GM19397 (cell line): ENCODE results near the gene CLIP4.

Experiments
- ATAC-seq: cut with Tn5 transposase; IDR thresholded peaks from one replicate; pipeline ENCODE4 v1.9.1; 2021; ENCODE audit warnings: mild to moderate bottlenecking, moderate library complexity; ENCODE audit not compliant: unreplicated experiment

Gene CLIP4

DNA sequence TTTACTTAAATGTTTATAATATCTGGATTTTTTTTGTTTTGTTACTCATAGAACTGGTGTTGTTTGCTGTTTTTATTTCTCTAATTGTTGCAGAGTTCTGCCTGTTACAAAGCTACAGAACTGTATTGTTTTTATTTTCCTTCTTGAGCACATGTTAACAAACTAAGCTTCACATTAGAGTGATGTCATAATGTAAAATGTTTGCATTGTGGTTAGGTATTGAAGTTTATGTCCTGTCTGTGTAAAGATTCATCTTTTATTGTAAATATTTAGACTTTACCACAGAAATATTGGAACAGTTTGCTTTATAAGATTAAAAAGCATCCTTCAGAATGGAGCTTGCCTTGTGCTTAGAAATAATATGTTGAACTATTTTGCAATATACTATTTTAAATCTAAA, 67.7 kb downstream of the CLIP4 start:
- no peak for ATAC-seq

DNA sequence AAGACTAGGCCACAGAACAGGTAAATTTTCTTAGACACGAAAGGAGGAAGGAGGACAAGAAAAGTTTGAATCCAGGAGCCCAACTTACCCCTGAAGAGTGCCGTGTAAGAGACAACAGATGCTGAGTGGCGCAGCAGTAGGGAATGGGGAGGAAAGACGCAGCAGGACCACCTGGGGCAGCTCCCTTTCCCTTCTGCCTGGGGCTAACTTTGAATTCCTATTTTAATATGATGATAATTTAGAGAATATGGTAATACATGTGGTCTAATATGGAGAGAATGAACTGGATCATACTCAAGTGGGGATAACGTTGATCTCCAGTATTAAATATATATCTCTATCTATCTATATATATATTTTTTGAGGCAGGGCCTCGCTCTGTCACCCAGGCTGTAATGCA, 69.3 kb downstream of the CLIP4 start:
- ATAC-seq: no peak

DNA sequence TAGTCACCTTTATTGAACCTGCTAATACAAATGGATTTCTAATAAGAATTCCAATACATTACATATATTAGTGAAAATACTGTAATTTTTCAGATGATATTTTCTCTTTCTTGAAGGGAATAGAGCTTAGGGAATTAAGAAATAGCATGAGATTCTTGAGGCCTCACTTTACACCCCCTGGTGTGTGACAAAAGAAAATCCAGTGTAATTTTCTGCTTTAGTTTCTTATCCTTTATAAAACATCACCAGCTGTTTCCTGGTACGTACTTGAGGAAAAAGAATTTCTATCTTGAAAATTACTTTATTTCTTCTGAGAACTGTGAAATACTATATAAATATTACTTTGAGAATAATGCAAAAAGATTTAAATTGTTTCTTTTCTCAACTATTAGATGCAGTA, 71.6 kb downstream of the CLIP4 start:
- no peak for ATAC-seq

DNA sequence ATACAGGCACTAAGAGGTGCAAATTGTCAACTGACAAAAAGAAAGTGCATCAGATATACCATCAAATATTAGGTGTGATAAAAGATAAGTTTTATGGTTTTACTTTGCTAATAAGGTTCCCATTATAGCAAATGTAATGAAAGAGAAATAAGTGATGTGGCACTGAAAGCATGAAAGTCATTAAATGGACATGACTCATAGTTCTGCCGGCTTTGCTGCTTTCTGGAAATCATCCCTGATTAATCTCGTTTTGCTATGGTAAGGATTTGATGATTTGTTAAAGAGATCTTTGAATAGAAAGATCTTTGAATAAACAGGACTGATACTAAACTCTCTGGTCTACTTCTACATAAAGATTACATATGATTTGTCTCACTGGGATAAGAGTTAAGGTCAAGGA, 72.7 kb downstream of the CLIP4 start:
- no peak for ATAC-seq

DNA sequence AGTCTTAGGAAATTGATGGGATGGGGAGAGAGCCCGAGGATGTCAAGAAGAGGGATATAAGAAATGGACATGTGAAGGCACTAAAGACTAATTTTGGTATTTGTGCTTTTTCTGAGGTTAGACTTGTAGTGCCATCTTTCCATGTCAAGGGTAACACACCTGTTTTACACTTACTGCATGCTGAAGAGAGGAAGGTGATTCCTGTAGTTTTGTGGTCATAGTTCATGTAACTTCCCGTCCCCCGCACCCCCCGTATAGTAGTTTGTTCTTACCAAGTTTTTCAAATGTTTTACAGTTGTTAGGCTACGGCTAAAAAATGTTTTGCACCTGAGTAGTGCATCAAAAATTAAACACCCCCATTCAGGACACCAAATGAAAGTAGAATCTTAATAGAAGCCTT, 73.8 kb downstream of the CLIP4 start:
- ATAC-seq: no peak

DNA sequence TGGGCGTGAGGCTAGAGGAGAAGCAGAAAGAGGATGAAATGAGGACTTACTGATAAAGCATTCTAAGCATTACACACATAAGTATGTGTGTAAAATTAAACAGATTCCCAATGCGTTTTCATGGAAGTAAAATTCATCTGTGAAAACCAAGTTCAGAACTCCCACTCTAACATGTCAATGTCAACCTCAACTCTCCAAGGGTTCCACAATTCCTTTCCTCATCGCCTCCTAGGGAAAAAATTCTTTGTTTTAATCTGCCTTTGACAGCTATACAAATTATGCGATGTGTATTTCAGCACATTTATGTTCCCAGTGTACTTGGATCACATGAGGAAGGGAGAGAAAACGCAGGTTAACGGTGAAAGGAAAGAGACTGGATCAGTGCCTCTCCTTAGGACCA, 76.6 kb downstream of the CLIP4 start:
- no peak for ATAC-seq

DNA sequence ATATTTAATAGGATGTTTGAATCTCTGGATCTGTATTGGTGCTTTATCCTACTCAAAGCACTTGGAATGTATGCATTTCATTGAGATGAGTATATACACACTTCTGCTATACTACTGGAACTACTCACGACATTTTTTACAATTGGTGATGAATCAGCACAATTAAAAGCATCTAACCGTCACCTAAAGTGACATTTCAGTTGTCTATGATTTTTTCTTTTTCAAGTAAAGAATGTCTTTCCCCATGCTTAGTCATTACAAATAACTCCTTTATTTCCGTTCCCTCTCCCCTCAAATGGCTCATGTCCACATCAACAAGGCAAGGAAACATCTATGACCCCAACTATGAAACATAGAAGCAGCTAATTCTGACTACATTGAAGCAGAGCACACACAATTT, 77.3 kb downstream of the CLIP4 start:
- ATAC-seq: no peak

DNA sequence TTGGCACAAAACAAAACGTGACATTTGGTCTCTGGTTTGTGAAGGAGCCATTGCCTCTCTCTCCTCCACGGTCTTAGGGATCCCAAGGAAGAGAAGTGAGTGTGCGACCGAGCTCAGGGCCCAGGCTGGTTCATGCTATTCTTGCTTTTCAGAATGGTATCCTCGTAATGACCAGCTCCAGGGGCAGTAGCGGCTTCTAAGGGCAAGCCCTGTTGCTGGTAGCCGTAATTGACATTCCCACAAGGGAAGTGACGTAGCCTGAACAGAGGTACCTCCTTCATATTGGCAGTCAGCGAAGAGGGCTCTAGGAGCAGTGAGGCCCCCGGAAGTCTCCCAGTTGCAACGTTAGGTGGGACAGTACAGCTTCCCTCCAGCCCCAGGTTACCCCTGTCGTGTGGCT, 77.9 kb downstream of the CLIP4 start:
- no peak for ATAC-seq

DNA sequence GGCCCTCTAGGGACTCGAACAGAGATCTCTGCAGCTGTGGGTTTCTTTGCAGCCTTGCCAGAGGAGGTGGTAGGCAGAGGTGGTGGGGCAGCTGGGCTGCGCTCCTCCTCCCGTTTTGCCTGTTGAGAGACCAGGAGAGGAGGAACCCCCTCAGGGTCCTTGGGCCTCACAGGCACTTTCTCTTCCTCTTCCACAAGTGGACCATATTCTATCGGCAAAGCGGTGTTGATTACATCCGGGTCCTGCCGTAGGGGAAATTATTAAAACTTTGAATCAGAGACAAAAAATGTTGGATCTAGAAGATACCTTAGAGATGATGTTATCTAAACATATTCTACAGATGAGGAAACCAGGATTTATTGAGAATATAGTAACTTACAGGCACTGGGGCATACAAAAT, 78.5 kb downstream of the CLIP4 start:
- no peak for ATAC-seq

DNA sequence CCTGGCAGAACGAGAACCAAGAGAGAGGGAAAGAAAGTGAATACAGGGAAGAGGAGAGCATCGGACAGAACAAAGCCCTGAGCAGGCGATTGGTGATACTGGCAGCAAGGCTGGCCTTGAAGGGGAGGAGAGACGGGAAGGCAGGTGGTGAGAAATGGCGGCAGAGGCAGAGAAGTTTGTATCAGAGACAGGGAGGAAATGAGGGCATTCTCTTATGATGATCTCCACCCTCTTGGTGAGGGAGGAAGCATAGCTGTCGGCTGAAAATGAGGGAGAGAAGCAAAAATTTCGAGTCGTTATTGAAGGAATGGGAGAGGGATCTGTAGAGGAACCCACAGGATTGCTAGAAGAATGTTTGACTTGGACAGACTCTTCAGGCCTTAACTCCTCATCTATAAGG, 80.6 kb downstream of the CLIP4 start:
- no peak for ATAC-seq

DNA sequence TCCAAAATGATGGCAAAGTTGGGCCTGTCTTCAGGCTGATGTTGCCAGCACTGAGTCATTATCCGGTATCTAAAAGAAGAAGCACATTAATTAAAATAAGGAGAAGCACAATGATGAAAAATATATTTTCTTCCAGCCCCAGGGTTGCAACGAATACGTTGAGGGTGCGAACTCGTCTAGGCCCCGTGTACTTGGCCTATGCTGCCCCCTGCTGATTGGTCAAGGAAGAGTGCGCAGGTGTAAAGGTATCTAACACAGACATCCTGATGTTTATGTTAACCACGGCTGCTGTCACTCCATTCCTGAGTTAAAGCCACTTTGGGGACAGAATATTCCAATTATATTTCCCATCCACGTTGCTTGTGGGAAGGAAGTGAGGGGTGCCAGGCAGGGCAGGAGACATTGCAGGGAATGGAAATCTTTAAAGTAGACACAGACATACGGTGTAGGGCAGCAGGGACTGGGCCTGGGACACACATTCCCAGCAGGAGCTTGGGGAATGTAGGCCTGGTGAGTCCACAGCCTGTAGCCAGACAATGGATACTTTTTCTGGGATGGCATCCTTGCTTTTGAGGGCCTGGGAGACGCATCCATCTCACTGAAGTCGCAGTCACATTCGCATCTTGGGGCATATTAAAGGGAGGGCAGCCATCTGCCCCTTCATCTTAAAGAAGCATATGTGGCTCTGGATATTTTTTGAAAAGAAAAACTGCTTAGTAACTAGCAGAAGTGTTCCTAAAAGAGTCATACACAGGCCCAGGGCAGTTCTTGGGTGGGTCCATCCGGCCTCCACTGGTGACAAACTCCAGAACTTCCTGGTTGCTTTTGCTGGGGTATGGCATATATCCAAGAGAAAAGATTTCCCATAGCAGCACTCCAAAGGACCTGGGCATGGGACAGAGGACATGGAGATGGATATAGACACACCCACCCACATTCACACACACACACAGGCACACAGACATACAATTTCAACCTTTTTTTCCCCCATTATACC, 81.9 kb downstream of the CLIP4 start:
- ATAC-seq: no peak

DNA sequence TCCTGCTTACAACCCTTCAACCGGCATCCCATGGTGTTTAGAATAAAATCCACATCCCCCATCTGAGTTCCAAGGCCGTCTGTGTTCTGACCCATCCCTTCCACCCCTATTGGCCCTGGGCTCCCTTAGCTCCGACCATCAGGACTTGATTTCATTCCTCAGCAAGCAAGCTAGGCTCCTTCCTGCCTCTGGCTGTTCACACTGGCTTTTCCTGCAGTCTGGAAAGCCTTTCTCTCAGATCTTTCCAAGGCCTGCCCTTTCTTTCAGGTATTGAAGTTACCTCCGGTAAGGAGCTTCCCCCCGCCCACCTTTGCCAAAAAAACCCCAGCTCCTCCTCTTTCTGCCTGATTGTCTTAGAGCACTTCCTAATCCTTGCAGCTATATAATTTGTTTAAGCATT, 86.8 kb downstream of the CLIP4 start:
- no peak for ATAC-seq

DNA sequence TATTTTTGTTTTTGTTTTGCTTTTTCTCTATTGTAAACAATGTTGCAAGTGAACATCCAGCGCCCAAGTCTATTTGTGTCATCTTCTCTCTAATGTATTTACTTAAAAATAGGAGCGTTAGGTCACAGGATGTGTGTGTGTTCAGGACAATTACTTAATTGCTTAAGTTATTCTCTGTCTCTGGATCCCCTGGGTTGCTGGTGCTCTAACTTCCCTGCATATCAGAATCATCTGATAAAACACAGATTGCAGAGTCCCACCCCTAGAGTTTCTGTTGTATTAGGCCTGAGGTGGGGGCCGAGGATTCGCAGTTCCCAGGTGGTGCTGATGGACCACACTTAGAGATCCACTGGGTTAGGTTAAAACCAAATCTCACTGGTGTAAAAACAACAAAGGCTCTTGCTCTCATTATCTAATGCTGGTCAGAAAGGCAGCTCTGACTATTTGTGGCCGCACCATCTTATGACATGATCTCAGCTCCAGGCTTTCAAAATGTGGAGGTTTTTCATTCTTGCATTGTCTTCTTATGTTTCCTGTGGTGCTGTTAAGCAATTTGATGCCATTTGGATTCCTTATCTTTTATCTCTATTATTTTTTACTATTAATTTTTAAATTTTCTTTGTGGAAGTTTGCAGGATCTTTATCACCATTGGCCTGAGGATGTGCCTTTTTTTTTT, 87.7 kb downstream of the CLIP4 start:
- no peak for ATAC-seq

DNA sequence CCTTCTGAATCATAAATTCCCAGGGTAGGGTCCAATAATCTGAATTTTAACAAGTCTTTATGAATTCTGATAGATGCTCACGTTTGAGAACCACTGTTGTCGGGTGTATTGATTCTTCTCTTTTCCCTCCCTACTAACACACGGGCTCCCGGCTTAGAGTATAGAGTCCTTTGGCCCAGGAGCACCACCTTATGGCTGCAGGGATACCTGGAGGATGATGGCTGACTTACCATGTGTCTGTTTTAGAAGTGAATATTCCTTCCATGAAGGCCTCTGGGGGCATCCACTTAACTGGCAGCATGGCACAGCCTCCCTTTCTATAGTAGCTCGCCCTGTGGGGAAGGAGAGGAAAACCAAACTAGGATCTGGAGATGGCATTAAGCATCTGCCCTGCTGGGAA, 91.7 kb downstream of the CLIP4 start:
- ATAC-seq: no peak

DNA sequence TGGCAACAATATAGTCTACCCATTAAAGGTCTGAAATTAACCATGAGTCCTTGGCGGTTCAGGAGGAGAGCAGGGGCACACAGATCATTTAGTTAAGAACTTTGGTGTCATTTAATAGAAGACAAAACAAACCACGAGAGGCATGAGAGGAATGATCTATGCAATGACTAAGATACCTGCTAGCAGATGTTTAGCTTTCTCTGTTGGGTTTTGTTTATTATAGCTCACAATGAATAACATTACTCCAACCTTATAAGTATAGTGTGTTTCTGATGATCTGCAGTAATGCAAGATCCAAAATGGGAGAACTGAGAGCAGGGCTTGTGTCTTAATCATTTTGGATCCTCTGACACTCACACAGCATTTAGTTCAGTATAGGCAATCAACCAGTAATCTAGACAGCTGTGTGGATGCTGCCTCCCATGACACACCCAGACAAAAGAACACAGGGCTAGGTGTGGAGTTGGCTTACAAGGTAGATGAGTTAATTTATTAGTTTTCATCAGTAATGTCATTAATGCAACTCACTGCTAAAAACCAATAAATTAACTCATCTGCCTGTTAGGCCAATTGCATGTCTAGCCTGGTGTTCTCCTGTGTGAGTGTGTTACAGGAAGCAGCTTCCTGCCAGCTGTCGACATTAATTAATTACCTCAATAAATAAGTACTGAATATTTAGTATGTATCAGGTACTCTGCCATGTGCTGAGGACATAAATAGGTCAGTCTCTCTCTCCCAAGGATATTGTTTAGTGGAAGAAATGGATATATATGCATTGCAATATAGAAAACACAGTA, 92.3 kb downstream of the CLIP4 start:
- ATAC-seq: no peak

DNA sequence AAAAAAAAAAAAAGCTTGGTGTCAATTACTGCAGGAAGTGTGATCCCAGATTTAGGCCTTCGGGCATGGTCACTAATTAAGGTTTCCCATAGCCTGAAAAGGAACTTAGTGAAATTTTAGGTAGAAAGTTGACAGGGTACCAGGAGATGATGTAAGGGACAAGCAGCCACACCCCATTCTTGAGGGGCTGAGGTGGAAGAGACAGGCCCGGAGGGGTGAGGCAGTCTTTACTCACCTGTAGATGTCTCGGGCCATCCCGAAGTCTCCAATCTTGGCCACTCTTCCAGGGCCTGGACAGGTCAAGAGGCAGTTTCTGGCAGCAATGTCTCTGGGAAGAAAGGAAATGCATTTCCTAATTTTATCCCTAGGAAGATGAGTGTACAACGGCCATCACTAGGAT, 94.3 kb downstream of the CLIP4 start:
- ATAC-seq: no peak

DNA sequence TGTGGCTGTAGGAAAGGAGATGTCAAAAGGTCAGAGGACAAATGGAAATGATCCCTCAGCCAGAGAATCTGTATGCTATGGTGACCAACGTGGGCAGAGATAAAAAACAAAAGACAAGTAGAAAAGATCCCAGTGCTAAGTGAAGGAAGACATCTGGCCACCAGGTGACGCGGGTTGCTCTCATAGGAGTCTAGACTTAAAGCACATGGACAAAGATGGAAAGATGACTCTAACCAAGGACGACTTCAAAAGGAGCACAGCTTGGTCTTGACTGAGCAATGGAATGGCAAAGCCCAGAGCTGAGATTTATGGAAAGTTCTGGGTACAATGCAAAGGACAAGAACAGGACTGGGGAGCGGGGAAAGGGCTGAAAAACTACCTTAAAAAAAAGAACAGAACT, 96.8 kb downstream of the CLIP4 start:
- no peak for ATAC-seq

DNA sequence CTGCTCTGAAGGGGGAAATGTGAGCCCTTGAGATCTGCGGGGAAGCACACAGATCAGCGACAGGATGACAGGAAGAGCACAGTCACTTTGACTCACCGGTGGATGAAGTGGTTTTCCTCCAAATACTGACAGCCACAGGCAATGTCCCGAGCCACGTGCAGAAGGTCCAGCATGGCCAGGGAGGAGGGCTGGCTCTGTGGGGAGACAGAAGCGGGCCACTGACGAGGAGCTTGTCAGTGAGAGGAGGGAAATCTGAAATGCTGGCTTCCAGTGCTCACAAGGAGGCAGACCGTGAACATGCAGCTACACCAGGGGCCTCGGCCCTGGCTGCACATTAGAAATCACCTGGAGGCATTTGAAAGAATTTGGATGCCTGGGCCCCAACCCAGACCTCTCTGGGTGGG, 98.7 kb downstream of the CLIP4 start:
- ATAC-seq: no peak

DNA sequence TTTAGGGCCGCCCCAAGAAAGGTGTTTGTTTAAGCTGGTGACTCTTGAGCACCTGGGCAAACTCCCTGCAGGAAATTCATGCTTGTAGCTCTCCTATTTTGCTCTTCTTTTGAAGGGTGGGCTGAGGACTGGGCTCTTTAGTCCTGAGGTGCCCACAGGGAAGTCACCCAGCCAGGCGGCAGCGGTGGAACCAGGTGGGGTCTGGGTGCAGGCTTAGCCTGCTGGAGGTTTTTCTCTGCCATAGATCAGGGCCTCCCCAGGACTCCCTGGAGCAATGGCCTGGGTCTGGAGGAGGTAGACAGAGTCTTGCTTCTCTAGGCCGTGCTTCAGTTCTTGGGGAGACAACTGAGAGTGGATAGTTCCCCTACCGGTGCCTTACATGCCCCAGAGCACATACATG, 99.9 kb downstream of the CLIP4 start:
- no peak for ATAC-seq

DNA sequence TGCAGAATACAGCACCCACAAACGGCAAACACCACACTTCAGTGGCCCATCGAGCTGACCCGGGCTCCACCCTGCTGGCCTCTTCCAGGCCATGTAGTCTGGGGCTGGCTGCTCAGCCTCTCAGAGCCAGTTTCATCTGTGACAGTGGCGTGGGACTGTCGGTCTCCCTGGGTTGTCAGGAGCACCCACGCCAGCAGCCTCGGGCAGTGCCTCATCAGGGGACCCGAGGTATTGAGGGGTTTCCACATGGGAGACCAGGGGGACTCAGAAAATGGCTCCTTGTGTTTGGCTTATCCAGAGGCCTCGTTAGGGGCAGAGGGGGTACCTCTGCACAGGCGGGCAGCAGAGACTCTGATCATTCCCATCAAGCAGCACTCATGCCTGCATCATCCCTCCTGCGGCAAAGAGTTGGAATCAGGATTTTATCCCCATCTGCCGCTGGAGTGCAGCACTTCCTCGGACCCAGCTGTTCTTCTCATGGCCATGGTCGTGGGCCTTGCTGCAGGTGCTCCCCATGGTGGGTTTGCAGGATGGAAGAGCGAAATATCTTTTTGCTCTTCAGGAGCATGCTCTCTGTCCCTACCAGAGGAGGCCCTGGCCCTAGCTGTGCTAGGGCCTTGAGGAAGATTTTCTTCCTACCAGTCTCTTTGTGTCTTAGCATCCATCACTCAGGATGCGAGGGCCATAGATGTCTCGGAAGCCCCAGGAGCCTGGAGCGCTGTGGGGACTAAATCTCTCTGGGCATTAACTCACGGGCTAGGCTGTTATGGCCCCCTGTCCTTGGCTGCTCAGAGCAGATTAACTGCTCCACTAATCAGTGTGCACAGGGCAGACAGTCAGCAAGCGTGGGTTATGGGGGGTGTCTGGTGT, 100.8 kb downstream of the CLIP4 start:
- no peak for ATAC-seq

DNA sequence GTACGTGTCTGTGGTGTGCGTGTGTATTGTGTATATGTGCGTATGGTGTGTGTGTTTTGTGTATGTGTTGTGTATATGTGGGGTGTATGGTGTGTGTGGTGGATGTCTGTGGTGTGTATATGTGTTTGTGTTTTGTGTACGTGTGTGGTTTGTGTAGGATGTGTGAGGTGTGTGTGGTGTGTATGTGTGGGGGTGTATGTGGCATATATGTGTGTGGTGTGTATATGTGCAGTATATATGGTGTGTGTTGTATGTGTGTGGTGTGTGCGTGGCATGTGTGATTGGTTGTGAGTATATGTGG, 101.3 kb downstream of the CLIP4 start:
- no peak for ATAC-seq
